HEK293 (cell line): ENCODE results near the gene HCAR3.

Source experiments
- CTCF ChIP-seq: fragments of 450-650 bp; formaldehyde crosslinking; IDR thresholded peaks from 2 replicates; pipeline ENCODE4 v1.5.1; 2016; ENCODE audit warnings: missing biosample characterization, missing genetic modification characterization
- HIC1 ChIP-seq: fragments of 450-650 bp; formaldehyde crosslinking; IDR thresholded peaks from 2 replicates; pipeline ENCODE4 v1.5.1; 2016; ENCODE audit warnings: missing biosample characterization, missing genetic modification characterization
- MEIS1 ChIP-seq: sonication (generic); formaldehyde crosslinking; IDR thresholded peaks from 2 replicates; pipeline ENCODE4 v1.8.1; 2022; ENCODE audit warnings: missing genetic modification reagents, mild to moderate bottlenecking, borderline replicate concordance
- RBAK ChIP-seq: fragments of 450-650 bp; formaldehyde crosslinking; IDR thresholded peaks from 2 replicates; pipeline ENCODE4 v1.5.1; 2016; ENCODE audit warnings: missing biosample characterization, missing genetic modification characterization
- SP7 ChIP-seq: fragments of 450-650 bp; formaldehyde crosslinking; IDR thresholded peaks from 2 replicates; pipeline ENCODE4 v1.5.1; 2016; ENCODE audit warnings: missing biosample characterization, missing genetic modification characterization
- YY2 ChIP-seq: fragments of 450-650 bp; formaldehyde crosslinking; IDR thresholded peaks from 2 replicates; pipeline ENCODE4 v1.5.1; 2016; ENCODE audit warnings: missing biosample characterization, missing genetic modification characterization
- ZBTB17 ChIP-seq: fragments of 450-650 bp; formaldehyde crosslinking; IDR thresholded peaks from 2 replicates; pipeline ENCODE4 v1.5.1; 2016; ENCODE audit warnings: missing biosample characterization, missing genetic modification characterization
- ZBTB48 ChIP-seq: fragments of 450-650 bp; formaldehyde crosslinking; IDR thresholded peaks from 2 replicates; pipeline ENCODE4 v1.5.1; 2016; ENCODE audit warnings: missing biosample characterization, missing genetic modification characterization
- ZBTB8A ChIP-seq: fragments of 450-650 bp; formaldehyde crosslinking; IDR thresholded peaks from 2 replicates; pipeline ENCODE4 v1.5.1; 2016; ENCODE audit warnings: missing biosample characterization, missing genetic modification characterization
- ZNF121 ChIP-seq: fragments of 450-650 bp; formaldehyde crosslinking; IDR thresholded peaks from 2 replicates; pipeline ENCODE4 v1.5.1; 2016; ENCODE audit warnings: missing biosample characterization, missing genetic modification characterization
- ZNF132 ChIP-seq: fragments of 450-650 bp; formaldehyde crosslinking; IDR thresholded peaks from 2 replicates; pipeline ENCODE4 v1.5.1; 2017; ENCODE audit warnings: missing biosample characterization, missing genetic modification characterization, borderline replicate concordance
- ZNF138 ChIP-seq: fragments of 450-650 bp; formaldehyde crosslinking; IDR thresholded peaks from 2 replicates; pipeline ENCODE4 v1.5.1; 2016; ENCODE audit warnings: missing biosample characterization, missing genetic modification characterization, borderline replicate concordance
- ZNF146 ChIP-seq: fragments of 450-650 bp; formaldehyde crosslinking; IDR thresholded peaks from 2 replicates; pipeline ENCODE4 v1.5.1; 2016; ENCODE audit warnings: missing biosample characterization, missing genetic modification characterization
- ZNF174 ChIP-seq: fragments of 450-650 bp; formaldehyde crosslinking; IDR thresholded peaks from 2 replicates; pipeline ENCODE4 v1.5.0; 2017; ENCODE audit warnings: missing biosample characterization, mild to moderate bottlenecking, missing genetic modification characterization
- ZNF175 ChIP-seq: fragments of 450-650 bp; formaldehyde crosslinking; IDR thresholded peaks from 2 replicates; pipeline ENCODE4 v1.5.1; 2016; ENCODE audit warnings: missing biosample characterization, missing genetic modification characterization
- ZNF184 ChIP-seq: fragments of 450-650 bp; IDR thresholded peaks from 2 replicates; pipeline ENCODE4 v1.5.1; 2018; ENCODE audit warnings: missing biosample characterization, mild to moderate bottlenecking, missing genetic modification characterization
- ZNF214 ChIP-seq: fragments of 450-650 bp; formaldehyde crosslinking; IDR thresholded peaks from 2 replicates; pipeline ENCODE4 v1.5.1; 2017; ENCODE audit warnings: missing biosample characterization, mild to moderate bottlenecking, missing genetic modification characterization, borderline replicate concordance
- ZNF221 ChIP-seq: fragments of 450-650 bp; formaldehyde crosslinking; IDR thresholded peaks from 2 replicates; pipeline ENCODE4 v1.5.1; 2017; ENCODE audit warnings: missing biosample characterization, missing genetic modification characterization, borderline replicate concordance
- ZNF292 ChIP-seq: fragments of 450-650 bp; formaldehyde crosslinking; IDR thresholded peaks from 2 replicates; pipeline ENCODE4 v1.5.1; 2016; ENCODE audit warnings: low read depth, missing biosample characterization, missing genetic modification characterization, borderline replicate concordance
- ZNF341 ChIP-seq: fragments of 450-650 bp; formaldehyde crosslinking; IDR thresholded peaks from 2 replicates; pipeline ENCODE4; 2016; ENCODE audit warnings: low read depth, missing biosample characterization, missing genetic modification characterization
- ZNF350 ChIP-seq: fragments of 450-650 bp; formaldehyde crosslinking; IDR thresholded peaks from 2 replicates; pipeline ENCODE4 v1.5.0; 2017; ENCODE audit warnings: missing biosample characterization, mild to moderate bottlenecking, missing genetic modification characterization
- ZNF37A ChIP-seq: fragments of 450-650 bp; IDR thresholded peaks from 2 replicates; pipeline ENCODE4 v1.5.1; 2018; ENCODE audit warnings: missing biosample characterization, missing genetic modification characterization
- ZNF426 ChIP-seq: fragments of 450-650 bp; formaldehyde crosslinking; IDR thresholded peaks from 2 replicates; pipeline ENCODE4 v1.5.1; 2017; ENCODE audit warnings: missing biosample characterization, missing genetic modification characterization, mild to moderate bottlenecking, inconsistent platforms, moderate library complexity
- ZNF449 ChIP-seq: fragments of 450-650 bp; formaldehyde crosslinking; IDR thresholded peaks from 2 replicates; pipeline ENCODE4 v1.5.1; 2017; ENCODE audit warnings: missing biosample characterization, mild to moderate bottlenecking, missing genetic modification characterization, moderate library complexity
- ZNF513 ChIP-seq: fragments of 450-650 bp; IDR thresholded peaks from 2 replicates; pipeline ENCODE4 v1.5.1; 2018; ENCODE audit warnings: missing biosample characterization, missing genetic modification characterization
- ZNF544 ChIP-seq: fragments of 450-650 bp; formaldehyde crosslinking; IDR thresholded peaks from 2 replicates; pipeline ENCODE4 v1.5.0; 2017; ENCODE audit warnings: missing biosample characterization, missing genetic modification characterization
- ZNF571 ChIP-seq: fragments of 450-650 bp; formaldehyde crosslinking; IDR thresholded peaks from 2 replicates; pipeline ENCODE4 v1.5.0; 2017; ENCODE audit warnings: missing biosample characterization, missing genetic modification characterization
- ZNF596 ChIP-seq: fragments of 450-650 bp; IDR thresholded peaks from 2 replicates; pipeline ENCODE4 v1.5.0; 2018; ENCODE audit warnings: missing biosample characterization, mild to moderate bottlenecking, missing genetic modification characterization, moderate library complexity
- ZNF626 ChIP-seq: fragments of 450-650 bp; sonication (Bioruptor Pico); formaldehyde crosslinking; IDR thresholded peaks from 2 replicates; pipeline ENCODE4 v1.5.1; 2018; ENCODE audit warnings: missing biosample characterization, missing genetic modification characterization, inconsistent platforms
- ZNF629 ChIP-seq: fragments of 450-650 bp; formaldehyde crosslinking; IDR thresholded peaks from 2 replicates; pipeline ENCODE4 v1.5.1; 2017; ENCODE audit warnings: missing biosample characterization, missing genetic modification characterization
- ZNF692 ChIP-seq: fragments of 450-650 bp; formaldehyde crosslinking; IDR thresholded peaks from 2 replicates; pipeline ENCODE4 v1.5.1; 2016; ENCODE audit warnings: missing biosample characterization, missing genetic modification characterization

Gene HCAR3

GRCh38 chr12:122752464-122753318, 36.1 kb upstream of the HCAR3 start, which contains the start of gene DENR (continued):
- TF ChIP-seq YY2 (no peak; the same call in 1 of the 2 replicates), ZBTB8A (tag by site-specific recombination) (peak; percentile 65), RBAK (tag by site-specific recombination) (no peak), ZNF544 (no peak), ZNF292 (tag by site-specific recombination) (no peak), ZBTB17 (tag by site-specific recombination) (peak; percentile 98), ZNF175 (tag by site-specific recombination) (no peak), CTCF (peak; percentile 99), ZNF132 (tag by site-specific recombination) (no peak), ZNF629 (peak; percentile 73), ZNF221 (no peak), ZNF146 (0 out of 2 replicates have a peak, but pooled peaks have one; percentile 13), ZNF596 (tag by site-specific recombination) (peak; percentile 68; the same call in 1 of the 2 replicates), ZNF426 (tag by site-specific recombination) (no peak), MEIS1 (CRISPR knock-in tag) (no peak), ZNF350 (tag by site-specific recombination) (no peak), ZNF626 (tag by site-specific recombination) (no peak), ZNF513 (tag by site-specific recombination) (no peak), ZNF121 (tag by site-specific recombination) (no peak), ZNF341 (tag by site-specific recombination) (no peak), ZNF571 (tag by site-specific recombination) (no peak), ZNF692 (peak; percentile 67), ZNF37A (tag by site-specific recombination) (no peak), ZNF214 (tag by site-specific recombination) (no peak), HIC1 (tag by site-specific recombination) (no peak), ZNF174 (tag by site-specific recombination) (no peak), ZNF138 (no peak), SP7 (tag by site-specific recombination) (peak; percentile 78), ZNF449 (tag by site-specific recombination) (peak; percentile 71), ZNF184 (tag by site-specific recombination) (no peak), ZBTB48 (tag by site-specific recombination) (peak; percentile 63)
